Activated gamma-delta T cell (primary cell): Measurements from ENCODE around the gene C4orf17.

Experiments used
- DNase-seq: peaks from one replicate; lab custom pipeline; 2025; lab: John Stamatoyannopoulos, UW

Gene C4orf17

GRCh38 chr4:99537674-99538073 lies 26.9 kb downstream of the C4orf17 start:
- DNase-seq, result no peak

- no peak for DNase-seq
Observed at GRCh38 chr4:99540277-99540939, 29.6 kb downstream of the C4orf17 start.

- no peak for DNase-seq
Observed at GRCh38 chr4:99552872-99553271, 42.1 kb downstream of the C4orf17 start.

- DNase-seq, result peak; percentile 86
Observed at GRCh38 chr4:99563310-99564186, 52.7 kb downstream of the C4orf17 start, which contains the start of gene TRMT10A. TSS of gene TRMT10A (minus strand) at chr4:99564039. CDS start at chr4:99559338, 4,701 bp downstream.

- DNase-seq, result no peak
Observed at GRCh38 chr4:99564921-99565320, 54.1 kb downstream of the C4orf17 start.

GRCh38 chr4:99571883-99572282 lies 61.1 kb downstream of the C4orf17 start:
- DNase-seq, result no peak

- no peak for DNase-seq
Observed at GRCh38 chr4:99572527-99573240, 61.9 kb downstream of the C4orf17 start.

- DNase-seq, result no peak
Observed at GRCh38 chr4:99573735-99574368, 63.0 kb downstream of the C4orf17 start.

GRCh38 chr4:99574530-99575324 lies 63.9 kb downstream of the C4orf17 start, which contains the start of gene MTTP:
TSS of gene MTTP (plus strand) at chr4:99574824. CDS start at chr4:99574910, 86 bp downstream.
- no peak for DNase-seq

GRCh38 chr4:99578714-99579113 lies 67.9 kb downstream of the C4orf17 start:
- DNase-seq, result no peak

- no peak for DNase-seq
Observed at GRCh38 chr4:99585516-99585915, 74.7 kb downstream of the C4orf17 start.

- no peak for DNase-seq
Observed at GRCh38 chr4:99586322-99586721, 75.5 kb downstream of the C4orf17 start.

GRCh38 chr4:99586797-99587196 lies 76.0 kb downstream of the C4orf17 start:
- no peak for DNase-seq

GRCh38 chr4:99587309-99587708 lies 76.5 kb downstream of the C4orf17 start:
- DNase-seq, result no peak

- no peak for DNase-seq
Observed at GRCh38 chr4:99587803-99588202, 77.0 kb downstream of the C4orf17 start.

- DNase-seq, result no peak
Observed at GRCh38 chr4:99591757-99592156, 80.9 kb downstream of the C4orf17 start.
